ENCODE measurements around the gene FAP.

FAP gene

GRCh38 chr2:162242586-162243280, 512 bp downstream of the FAP start:
- no peak for DNase-seq (ENCODE audit: low spot score)

GRCh38 chr2:162241571-162241970, 1.7 kb downstream of the FAP start:
- DNase-seq (ENCODE audit: low spot score) = no peak

- no peak for DNase-seq (ENCODE audit: low spot score)
Measured at GRCh38 chr2:162234620-162235462, 8.4 kb downstream of the FAP start.

GRCh38 chr2:162233197-162233596, 10.0 kb downstream of the FAP start:
- DNase-seq (ENCODE audit: low spot score) = no peak

- DNase-seq (ENCODE audit: low spot score) = no peak
Measured at GRCh38 chr2:162232671-162233070, 10.6 kb downstream of the FAP start.

DNA sequence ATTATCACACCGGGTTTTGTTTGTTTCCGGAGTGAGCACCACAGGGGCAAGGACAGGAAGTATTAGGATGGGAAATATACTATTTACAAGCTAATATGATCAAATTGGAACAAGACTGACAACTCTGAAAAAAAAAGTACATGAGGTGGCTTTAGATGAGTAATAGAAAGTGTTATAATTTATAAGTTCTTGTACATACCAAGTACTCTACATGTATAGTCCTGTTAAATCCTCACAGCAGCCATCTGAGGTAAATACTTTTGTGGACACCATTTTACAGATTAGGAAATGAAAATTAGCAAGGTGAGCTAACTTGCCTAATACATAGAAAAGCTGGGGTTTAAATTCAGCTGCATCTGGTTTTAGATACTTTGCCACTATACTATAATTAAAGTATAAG, 11.2 kb downstream of the FAP start:
- no peak for DNase-seq (ENCODE audit: low spot score)

- no peak for DNase-seq (ENCODE audit: low spot score)
Measured at GRCh38 chr2:162230761-162231160, 12.5 kb downstream of the FAP start.

DNA sequence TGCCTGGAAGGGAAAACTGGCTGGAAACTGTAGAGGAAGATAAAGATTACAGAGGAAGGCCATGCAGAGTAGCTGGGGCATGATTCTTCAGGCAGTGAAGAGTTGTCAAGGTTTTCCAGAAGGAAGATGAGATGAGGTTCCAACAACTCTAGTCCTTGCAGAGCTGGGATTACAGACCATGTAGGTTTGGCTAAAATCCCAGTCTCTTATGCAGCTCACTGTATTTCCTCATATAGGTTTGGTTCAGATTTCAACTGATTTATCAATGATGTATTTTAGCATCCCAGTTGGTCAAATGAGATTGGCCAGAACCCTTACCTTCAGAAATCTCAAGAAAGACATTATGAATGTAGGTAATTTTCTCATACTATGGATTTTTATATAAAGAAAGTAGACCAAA, 16.4 kb downstream of the FAP start:
- DNase-seq (ENCODE audit: low spot score) = no peak

DNA sequence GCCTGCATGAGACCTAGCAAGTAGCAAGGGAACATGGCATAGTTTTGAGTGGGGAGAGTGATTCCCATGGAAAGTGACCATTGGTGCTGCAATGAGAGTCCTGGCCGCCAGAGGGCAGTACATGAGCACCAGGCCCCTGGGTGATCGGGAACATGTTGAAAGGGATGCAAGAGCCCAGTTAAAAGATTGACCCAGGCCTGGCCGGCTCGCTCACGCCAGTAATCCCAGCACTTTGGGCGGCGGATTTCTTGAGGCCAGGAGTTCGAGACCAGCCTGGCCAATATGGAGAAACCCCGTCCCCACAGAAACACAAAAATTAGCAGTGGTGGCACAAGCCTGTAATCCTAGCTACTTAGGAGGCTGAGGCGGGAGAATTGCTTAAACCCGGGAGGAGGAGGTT, 22.2 kb downstream of the FAP start:
- peak; percentile 48 for DNase-seq (ENCODE audit: low spot score)

GRCh38 chr2:162220368-162220767, 22.9 kb downstream of the FAP start:
- DNase-seq (ENCODE audit: low spot score) = no peak

GRCh38 chr2:162219426-162219825, 23.8 kb downstream of the FAP start:
- DNase-seq (ENCODE audit: low spot score) = no peak

DNA sequence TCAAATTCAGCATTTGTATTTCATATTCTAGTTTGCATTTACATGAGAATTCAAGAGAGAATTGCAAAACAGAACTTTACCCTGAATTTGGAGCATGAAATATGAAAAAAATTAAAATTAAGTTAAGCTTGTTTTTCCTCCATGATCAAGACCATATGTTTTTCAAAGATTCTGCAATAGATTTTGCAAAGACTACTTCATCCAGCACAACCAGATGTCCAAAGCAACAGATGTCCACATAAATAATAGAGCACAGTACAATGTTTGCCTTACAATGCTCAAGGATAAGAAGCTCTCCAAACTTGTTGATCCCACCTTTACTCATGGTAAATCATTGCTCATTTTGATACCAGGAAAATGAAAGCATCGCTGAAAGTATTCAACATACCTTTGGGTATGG, 25.6 kb downstream of the FAP start:
- no peak for DNase-seq (ENCODE audit: low spot score)

DNA sequence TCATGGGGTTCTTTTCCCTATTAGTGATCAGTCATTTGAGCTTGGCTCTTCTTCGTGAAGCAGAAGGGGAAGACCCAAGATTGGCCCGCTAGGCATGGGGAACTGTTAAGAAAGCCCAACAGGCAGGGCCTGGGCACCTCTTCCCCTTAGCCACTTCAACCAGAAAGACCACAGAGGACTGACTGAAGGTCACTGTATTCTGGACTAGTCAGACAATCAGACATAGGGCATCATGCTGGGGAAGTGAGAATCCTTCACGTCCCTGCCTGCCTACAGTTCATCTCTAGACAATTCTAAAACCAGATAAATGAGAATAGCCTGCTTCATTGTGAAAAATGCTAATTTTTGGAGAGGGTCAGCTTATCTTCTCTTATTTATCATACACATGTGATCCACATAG, 28.1 kb downstream of the FAP start:
- DNase-seq (ENCODE audit: low spot score) = no peak

- no peak for DNase-seq (ENCODE audit: low spot score)
Measured at GRCh38 chr2:162212366-162212765, 30.9 kb downstream of the FAP start.

DNA sequence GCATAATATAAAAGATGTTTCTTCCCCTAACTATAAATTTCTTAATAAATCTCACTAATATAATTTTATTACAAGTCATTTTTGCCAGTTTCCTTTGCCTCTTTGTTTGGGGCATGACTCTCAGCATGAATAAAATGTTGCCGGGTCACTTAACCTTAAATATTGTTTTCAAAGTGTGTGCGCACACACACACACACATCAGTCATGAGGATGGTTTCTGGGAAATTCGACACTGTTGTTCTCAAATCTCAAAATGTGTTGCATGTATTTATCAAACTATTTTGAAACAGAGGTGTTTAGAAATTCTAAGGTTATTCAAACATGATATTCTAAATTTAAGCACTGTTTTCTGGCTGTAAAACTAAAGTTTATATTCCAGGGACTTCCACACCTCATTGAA, 31.5 kb downstream of the FAP start:
- DNase-seq (ENCODE audit: low spot score) = no peak

- no peak for DNase-seq (ENCODE audit: low spot score)
Measured at GRCh38 chr2:162210385-162210784, 32.9 kb downstream of the FAP start.

GRCh38 chr2:162202203-162202602, 41.0 kb downstream of the FAP start:
- DNase-seq (ENCODE audit: low spot score) = no peak

DNA sequence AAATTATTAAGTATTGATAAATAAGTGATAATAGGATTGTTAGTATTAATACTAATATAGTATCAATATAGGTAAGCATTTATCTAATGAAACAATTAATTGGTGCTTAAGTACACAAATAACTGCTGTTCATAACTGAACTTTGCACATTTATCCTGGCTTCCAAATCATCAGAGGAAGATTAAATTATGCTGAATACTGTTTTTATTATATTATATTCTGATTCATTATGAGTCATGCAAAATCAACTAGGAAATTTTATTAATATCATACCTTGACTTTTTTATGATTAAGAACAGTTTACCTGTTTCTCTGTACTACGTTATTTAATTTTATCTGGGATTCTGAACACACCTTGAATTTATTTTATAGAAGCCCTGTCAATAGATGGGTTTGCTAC, 42.6 kb downstream of the FAP start:
- no peak for DNase-seq (ENCODE audit: low spot score)

DNA sequence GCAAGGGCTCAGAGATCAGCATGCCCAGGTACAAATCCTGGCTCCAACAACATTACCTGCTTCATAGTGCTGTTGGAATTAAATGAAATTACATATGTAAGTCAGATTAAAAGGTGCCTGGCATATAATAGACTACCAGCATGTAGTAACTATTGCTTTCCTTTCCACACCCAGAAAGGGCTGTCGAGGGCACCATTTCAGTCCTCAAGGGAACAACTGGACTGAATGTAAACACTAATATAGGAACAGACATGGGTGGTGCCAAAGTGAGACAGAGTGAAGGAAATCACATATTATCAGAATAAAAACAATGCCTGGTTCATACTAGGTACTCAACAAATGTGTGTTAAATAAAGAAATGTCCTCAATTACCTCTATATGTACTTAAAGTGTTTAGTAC, 43.3 kb downstream of the FAP start:
- DNase-seq (ENCODE audit: low spot score) = no peak

GRCh38 chr2:162198239-162198638, 45.0 kb downstream of the FAP start:
- DNase-seq (ENCODE audit: low spot score) = no peak

DNA sequence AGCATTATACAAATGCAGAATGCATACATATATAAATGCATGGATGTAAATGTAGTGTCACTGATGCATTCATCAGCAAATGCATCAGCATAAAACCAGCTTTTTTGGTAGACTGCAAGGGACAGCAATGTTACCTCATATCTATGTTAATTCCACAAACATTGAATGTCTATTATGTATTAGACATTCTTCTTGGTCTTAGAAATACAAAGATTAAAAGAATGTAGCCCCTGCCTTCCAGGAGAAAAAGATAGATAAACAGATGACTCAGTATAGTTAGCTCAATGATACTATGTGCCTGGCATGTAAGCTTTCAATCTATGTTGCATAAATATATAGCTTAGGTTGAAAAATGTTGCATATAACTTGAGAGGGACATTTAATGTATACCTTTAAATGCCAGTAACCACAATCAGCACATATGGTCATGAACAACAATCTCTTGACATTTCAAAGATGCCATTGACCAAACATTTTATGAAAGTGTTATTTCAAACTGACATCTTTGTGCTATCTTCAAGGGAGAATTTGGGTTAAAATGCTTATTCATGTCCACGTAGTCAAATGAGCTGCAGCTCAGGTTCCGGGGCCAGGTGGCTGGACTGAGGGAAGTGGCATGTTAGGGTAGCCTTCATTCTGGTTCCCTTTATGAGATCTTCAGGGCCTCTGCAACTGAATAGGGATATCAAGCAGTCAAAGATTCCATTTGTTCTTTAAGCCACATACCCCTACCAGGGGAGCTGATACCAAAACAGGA, 46.0 kb downstream of the FAP start:
- DNase-seq (ENCODE audit: low spot score) = no peak

DNA sequence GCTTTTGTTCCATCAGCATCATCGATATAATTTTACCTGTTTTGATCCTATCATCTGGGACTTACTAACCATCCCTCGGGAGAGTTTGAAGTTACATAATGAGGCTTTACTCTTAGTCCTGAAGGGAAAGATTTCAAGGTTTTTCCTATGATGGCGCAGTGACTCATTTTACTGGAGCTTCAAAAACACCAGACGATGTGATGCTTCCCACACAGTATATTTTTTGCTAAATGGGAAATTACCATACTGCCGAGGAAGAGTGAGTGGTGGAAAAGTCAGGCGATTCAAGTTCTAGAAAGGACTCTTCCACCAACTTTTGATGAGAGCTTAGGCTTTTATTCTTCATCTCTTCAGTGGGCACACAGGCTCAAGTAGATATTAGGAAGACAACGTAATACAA, 46.6 kb downstream of the FAP start:
- no peak for DNase-seq (ENCODE audit: low spot score)

GRCh38 chr2:162188451-162188850, 54.8 kb downstream of the FAP start:
- no peak for DNase-seq (ENCODE audit: low spot score)

Data from hematopoietic multipotent progenitor cell treated with erythropoietin and hydrocortisone succinate and interleukin-3 and kit ligand, for 15 days (in vitro differentiated cells).